ENCODE data around the gene MRPS24. TPM values are rescaled to one million over a fixed set of nuclear protein-coding genes. Genes with fewer than 3 reads are reported as not detected.

The MRPS24 gene
- polyA plus RNA-seq, 10 donors: 58.7 to 83.7 (median 71.9) TPM

- no peak for DNase-seq
These were observed 11.3 kb upstream of the MRPS24 start for GRCh38 chr7:43880596-43880995.

- no peak for DNase-seq
These were observed 10.2 kb upstream of the MRPS24 start for GRCh38 chr7:43879477-43879876.

- DNase-seq: no peak
These were observed 9.6 kb upstream of the MRPS24 start for GRCh38 chr7:43878867-43879266.

GRCh38 chr7:43877968-43878864, 8.9 kb upstream of the MRPS24 start:
- DNase-seq: no peak

GRCh38 chr7:43876976-43877745, 7.8 kb upstream of the MRPS24 start:
- DNase-seq: no peak

GRCh38 chr7:43876241-43876640, 6.9 kb upstream of the MRPS24 start:
- no peak for DNase-seq

GRCh38 chr7:43873300-43873699, 4.0 kb upstream of the MRPS24 start:
- DNase-seq: peak in 2 of 3 donors; percentile 29 to 35

- DNase-seq: peak; percentile 62 to 84 (median 70)
These were observed 3.2 kb upstream of the MRPS24 start for GRCh38 chr7:43872406-43873110.

- no peak for DNase-seq
These were observed 1.7 kb upstream of the MRPS24 start for GRCh38 chr7:43871064-43871463.

- no peak for DNase-seq
These were observed 999 bp upstream of the MRPS24 start for GRCh38 chr7:43870316-43870715.

GRCh38 chr7:43869867-43870240, 537 bp upstream of the MRPS24 start:
- peak in 2 of 3 donors; percentile 49 to 79 for DNase-seq

- peak in 1 of 3 donors; percentile 62 for DNase-seq
These were observed 674 bp downstream of the MRPS24 start for GRCh38 chr7:43868681-43869005.

GRCh38 chr7:43868181-43868580, 1.1 kb downstream of the MRPS24 start:
- no peak for DNase-seq

GRCh38 chr7:43865277-43865676, 4.0 kb downstream of the MRPS24 start:
- DNase-seq: no peak

- no peak for DNase-seq
These were observed 5.2 kb downstream of the MRPS24 start for GRCh38 chr7:43864126-43864525.

- DNase-seq: no peak
These were observed 12.3 kb downstream of the MRPS24 start for GRCh38 chr7:43856996-43857395.

GRCh38 chr7:43856316-43856715, 13.0 kb downstream of the MRPS24 start:
- no peak for DNase-seq

GRCh38 chr7:43855176-43855575, 14.1 kb downstream of the MRPS24 start:
- DNase-seq: no peak

GRCh38 chr7:43851805-43852204, 17.5 kb downstream of the MRPS24 start:
- no peak for DNase-seq

- no peak for DNase-seq
These were observed 18.8 kb downstream of the MRPS24 start for GRCh38 chr7:43850348-43851116.

GRCh38 chr7:43849047-43849446, 20.3 kb downstream of the MRPS24 start:
- DNase-seq: no peak

- DNase-seq: no peak
These were observed 21.8 kb downstream of the MRPS24 start for GRCh38 chr7:43847496-43847895.
